Endothelial cell of umbilical vein (primary cell): ENCODE results near the gene NEMF.

Experiments used
- CTCF ChIP-seq, 2 donors: IDR thresholded peaks; 1 replicate in 1 of 2; 2 replicates in 1 of 2; pipeline ENCODE4 v1.5.1; 2011; ENCODE audit warnings: low read length in 2 of 2, mild to moderate bottlenecking in 2 of 2, moderate library complexity in 2 of 2, control low read depth in 1 of 2, inconsistent platforms in 1 of 2, low read depth in 1 of 2; ENCODE audit not compliant: insufficient read depth in 1 of 2; ENCODE audit errors: extremely low read depth in 1 of 2
- GATA2 ChIP-seq: IDR thresholded peaks from 2 replicates; pipeline ENCODE4 v1.7.0; 2011; ENCODE audit warnings: low read depth, mild to moderate bottlenecking, moderate library complexity, mixed read lengths, low read length; ENCODE audit not compliant: insufficient read length, insufficient read depth
- POLR2AphosphoS5 ChIP-seq: IDR thresholded peaks from 2 replicates; pipeline ENCODE4 v1.6.1; 2012; ENCODE audit warnings: low read depth, mild to moderate bottlenecking, control low read depth, low read length, moderate library complexity; ENCODE audit not compliant: insufficient read depth

- peak in 1 of 2 donors; percentile 34 for TF ChIP-seq CTCF (IDR thresholded peaks at IDR 0.05; ENCODE audit: extremely low read depth in 1 of 2, insufficient read depth in 1 of 2, low read depth in 1 of 2, low read length in 2 of 2)
- TF ChIP-seq POLR2AphosphoS5, result peak; percentile 93
- no peak for TF ChIP-seq GATA2
Observed at GRCh38 chr14:49767571-49768300, 84.9 kb downstream of the NEMF start, which contains the start of gene KLHDC2.
